ENCODE measurements around the gene NUP35.

The NUP35 gene

GRCh38 chr2:183089192-183089851, 34.9 kb upstream of the NUP35 start:
- DNase-seq (ENCODE audit: low read depth): no peak
- no peak overlapping the region for H3K4me3 ChIP-seq (ENCODE audit: low read depth, low read length)
- TF ChIP-seq CTCF (conservative IDR thresholded peaks at IDR 0.05; ENCODE audit: low read depth, low read length): no peak

GRCh38 chr2:183091318-183091953, 32.8 kb upstream of the NUP35 start:
- TF ChIP-seq CTCF (conservative IDR thresholded peaks at IDR 0.05; ENCODE audit: low read depth, low read length): no peak
- DNase-seq (ENCODE audit: low read depth): no peak
- no peak overlapping the region for H3K4me3 ChIP-seq (ENCODE audit: low read depth, low read length)

- no peak overlapping the region for H3K4me3 ChIP-seq (ENCODE audit: low read depth, low read length)
- no peak for TF ChIP-seq CTCF (conservative IDR thresholded peaks at IDR 0.05; ENCODE audit: low read depth, low read length)
- DNase-seq (ENCODE audit: low read depth): no peak
Observed at GRCh38 chr2:183091954-183092345, 32.3 kb upstream of the NUP35 start.

- DNase-seq (ENCODE audit: low read depth): peak; percentile 76
- no peak for TF ChIP-seq CTCF (conservative IDR thresholded peaks at IDR 0.05; ENCODE audit: low read depth, low read length)
- H3K4me3 ChIP-seq (ENCODE audit: low read depth, low read length): no peak overlapping the region
Observed at GRCh38 chr2:183093857-183094657, 30.2 kb upstream of the NUP35 start.

GRCh38 chr2:183105402-183106134, 18.7 kb upstream of the NUP35 start:
- no peak for TF ChIP-seq CTCF (conservative IDR thresholded peaks at IDR 0.05; ENCODE audit: low read depth, low read length)
- peak; percentile 11 for DNase-seq (ENCODE audit: low read depth)
- no peak overlapping the region for H3K4me3 ChIP-seq (ENCODE audit: low read depth, low read length)

GRCh38 chr2:183112577-183112976, 11.7 kb upstream of the NUP35 start:
- TF ChIP-seq CTCF (conservative IDR thresholded peaks at IDR 0.05; ENCODE audit: low read depth, low read length): no peak
- DNase-seq (ENCODE audit: low read depth): no peak

More at GRCh38 chr2:183112577-183112976, 11.7 kb upstream of the NUP35 start:
- no peak overlapping the region for H3K4me3 ChIP-seq (ENCODE audit: low read depth, low read length)

All from choroid plexus epithelial cell (primary cell).